Astrocyte of the hippocampus (primary cell): ENCODE results near the gene NOSIP.

ENCODE experiments used
- DNase-seq: peaks from one replicate; pipeline ENCODE4 v3.0.0; 2011; ENCODE audit warnings: low read depth, low spot score

NOSIP gene

GRCh38 chr19:49546825-49547565 lies 33.4 kb downstream of the NOSIP start:
- peak; percentile 93 for DNase-seq

GRCh38 chr19:49544154-49544553 lies 36.2 kb downstream of the NOSIP start:
- DNase-seq, result no peak

GRCh38 chr19:49543032-49543431 lies 37.3 kb downstream of the NOSIP start:
- no peak for DNase-seq

- DNase-seq, result no peak
Measured at GRCh38 chr19:49542446-49542845, 37.9 kb downstream of the NOSIP start.

GRCh38 chr19:49541914-49542313 lies 38.4 kb downstream of the NOSIP start:
- no peak for DNase-seq

- DNase-seq, result no peak
Measured at GRCh38 chr19:49539192-49539952, 41.0 kb downstream of the NOSIP start.

GRCh38 chr19:49538643-49539042 lies 41.7 kb downstream of the NOSIP start:
- no peak for DNase-seq

- DNase-seq, result no peak
Measured at GRCh38 chr19:49536921-49537462, 43.4 kb downstream of the NOSIP start.

- no peak for DNase-seq
Measured at GRCh38 chr19:49534632-49535385, 45.5 kb downstream of the NOSIP start.

- DNase-seq, result peak; percentile 81
Measured at GRCh38 chr19:49533551-49534488, 46.5 kb downstream of the NOSIP start.

GRCh38 chr19:49530708-49531107 lies 49.6 kb downstream of the NOSIP start:
- DNase-seq, result no peak

- DNase-seq, result peak; percentile 24
Measured at GRCh38 chr19:49528211-49528771, 52.1 kb downstream of the NOSIP start.

GRCh38 chr19:49524812-49525455 lies 55.4 kb downstream of the NOSIP start:
- DNase-seq, result no peak

GRCh38 chr19:49520705-49521319 lies 59.5 kb downstream of the NOSIP start:
- DNase-seq, result no peak

- DNase-seq, result no peak
Measured at GRCh38 chr19:49518033-49518432, 62.3 kb downstream of the NOSIP start.

GRCh38 chr19:49515767-49516166 lies 64.6 kb downstream of the NOSIP start:
- no peak for DNase-seq

GRCh38 chr19:49514151-49514550 lies 66.2 kb downstream of the NOSIP start:
- DNase-seq, result no peak

- no peak for DNase-seq
Measured at GRCh38 chr19:49513746-49514118, 66.6 kb downstream of the NOSIP start.

GRCh38 chr19:49512970-49513745 lies 67.2 kb downstream of the NOSIP start:
- DNase-seq, result peak; percentile 55
